ENCODE results near the gene TACC2.

GRCh38 chr10:122181041-122181732 lies 192.2 kb downstream of the TACC2 start:
- TF ChIP-seq CTCF (IDR thresholded peaks at IDR 0.05; ENCODE audit: low read length) (no peak), EZH2 (IDR thresholded peaks at IDR 0.05; ENCODE audit: borderline replicate concordance, low read length) (no peak)
